Heart left ventricle (tissue), 16 donors: ENCODE results near the gene CFTR. TPM values are rescaled to one million over a fixed set of nuclear protein-coding genes. Genes with fewer than 3 reads are reported as not detected.

Experiments
- ATAC-seq, 4 donors: fragments of 200-7000 bp; cut with Tn5 transposase; one replicate each; pipeline ENCODE4 v1.9.1; 2020 to 2022; ENCODE audit warnings: moderate library complexity in 4 of 4, mild to moderate bottlenecking in 3 of 4, moderate number of reproducible peaks in 1 of 4
- DNase-seq, 5 donors: peaks; one replicate each; pipeline ENCODE4 v3.0.0-alpha.2; 2020
- H3K27ac ChIP-seq, 12 donors: fragments of 200-600 bp; sonication (generic) in 4 of 12; one replicate each; pipeline versions ENCODE4 v1.5.0 to v1.8.0; 2016 to 2022; ENCODE audit warnings: mild to moderate bottlenecking in 2 of 12
- H3K27me3 ChIP-seq, 9 donors: fragments of 200-600 bp; sonication (generic) in 2 of 9; one replicate each; pipeline versions ENCODE4 v1.5.1 to v1.8.0; 2016 to 2022; ENCODE audit warnings: mild to moderate bottlenecking in 3 of 9
- H3K36me3 ChIP-seq, 9 donors: fragments of 200-600 bp; sonication (generic) in 2 of 9; one replicate each; pipeline versions ENCODE4 v1.5.0 to v1.8.0; 2018 to 2022; ENCODE audit warnings: mild to moderate bottlenecking in 2 of 9
- H3K4me1 ChIP-seq, 12 donors: fragments of 200-600 bp; sonication (generic) in 4 of 12; one replicate each; pipeline versions ENCODE4 v1.5.0 to v1.8.0; 2016 to 2022; ENCODE audit warnings: mild to moderate bottlenecking in 3 of 12
- H3K4me3 ChIP-seq, 12 donors: fragments of 200-600 bp; sonication (generic) in 4 of 12; one replicate each; pipeline versions ENCODE4 v1.5.0 to v1.8.0; 2017 to 2022; ENCODE audit warnings: mild to moderate bottlenecking in 9 of 12, moderate library complexity in 4 of 12
- H3K9me3 ChIP-seq, 12 donors: fragments of 200-600 bp; sonication (generic) in 4 of 12; one replicate each; pipeline versions ENCODE4 v1.5.0 to v1.8.0; 2016 to 2022; ENCODE audit warnings: mild to moderate bottlenecking in 1 of 12
- CTCF ChIP-seq, 12 donors: fragments of 200-600 bp; sonication (generic) in 4 of 12; IDR thresholded peaks; one replicate each; pipeline versions ENCODE4 v1.5.0 to v1.8.0; 2018 to 2022; ENCODE audit warnings: antibody characterized with exemption in 12 of 12, mild to moderate bottlenecking in 5 of 12
- POLR2A ChIP-seq, 2 donors: fragments of 450-650 bp; IDR thresholded peaks; one replicate each; pipeline ENCODE4 v1.6.1; 2017; ENCODE audit warnings: antibody characterized with exemption in 2 of 2, mild to moderate bottlenecking in 2 of 2, moderate library complexity in 2 of 2
- WGBS, 4 donors: extraction: QIAGEN DNeasy Blood & Tissue Kit in 2 of 4; methylation state at CpG; one replicate each; pipeline versions ENCODE4 v1.1.5 to v1.1.7; 2013 to 2018; 5-methylcytosine and 5-hydroxymethylcytosine counted together
- intact Hi-C, 10 donors: fragments of 100-400 bp; cut with DNase I; formaldehyde crosslinking; loops; one replicate each; pipeline versions ENCODE4 v1.11.1 to v1.14.2; 2022
- polyA plus RNA-seq, 2 donors: library from polyadenylated mRNA; stranded (reverse); fragments of 200-250 nt; gene quantifications; one replicate each; pipeline ENCODE4 v1.2.3, GENCODE V29; 2013
- total RNA-seq, 9 donors: library from RNA; depleted of rRNA in 2 of 9; stranded (reverse); fragments of >200 nt in 2 of 9; fragmentation: NEBNext Ultra II Directional in 3 of 9; extraction: Animal tissue kit (Norgen Biotek cat#: 25700) in 3 of 9; gene quantifications; one replicate each; pipeline versions ENCODE4 v1.1.0 to v1.2.4, GENCODE V29; 2016 to 2023
- donor health status: ischemic (EF 13 %, LVEDD 7.1; RV severe dilation, severe dysfunction).
- donor health status: healthy with polysubstance abuse.
- donor health status: DM: no; HTN: yes; CAD: no.
- donor health status: DM: no; HTN: no; CAD: no.
- donor health status: ischemic (EF 25% LVEDD 6.9; RV normal size, moderate dysfunction).
- donor health status: ischemic (EF 25% LVEDD 5.7; RV mildly dilated, moderate dysfunction).
- donor health status: healthy.
- donor health status: DM: yes; HTN: yes; CAD: no.
- donor health status: ischemic (EF 35%, LVEDD 5.7; RV mildly dilated, moderate dysfunction).
- donor health status: nonischemic (EF 11% LVEDD 7.7; RV severe dilation, severe dysfunction).
- donor health status: DM: yes; HTN: yes; CAD: no.
- donor health status: PGD.
- donor health status: ischemic (EF 29% LVEDD 5.4; RV normal size, mild dysfunction).
- donor health status: nonischemic (EF 23%, LVEDD 6.1; RV moderate dilation, normal function).

The CFTR gene
- total and polyA plus RNA-seq, 11 donors = 0.04 to 1.3 (median 0.25) TPM

GRCh38 chr7:117656806-117657205, 177.0 kb downstream of the CFTR start:
- 71 to 84% (median 80%) methylated on average over 2 of the region's 2 CpGs for WGBS, 4 donors
- Histone ChIP-seq H3K27ac (no peak overlapping the region), H3K27me3 (no peaks in the 10 kb centered on the region), H3K36me3 (no peaks in the 10 kb centered on the region), H3K4me3 (no peak overlapping the region), H3K9me3 (no peaks in the 10 kb centered on the region), H3K4me1 (no peaks in the 10 kb centered on the region)
- intact Hi-C loops = no loop called here
- no peak for DNase-seq
- no peak for ATAC-seq
- TF ChIP-seq CTCF (IDR thresholded peaks at IDR 0.05) = no peak
- no peak for TF ChIP-seq POLR2A (IDR thresholded peaks at IDR 0.05)

GRCh38 chr7:117659531-117660011, 179.7 kb downstream of the CFTR start:
- H3K36me3 ChIP-seq = no peaks in the 10 kb centered on the region
- no peak for DNase-seq
- H3K27me3 ChIP-seq = no peaks in the 10 kb centered on the region
- no peaks in the 10 kb centered on the region for H3K9me3 ChIP-seq
- intact Hi-C loops = no loop called here
- no peaks in the 10 kb centered on the region for H3K4me1 ChIP-seq
- no peak overlapping the region for H3K27ac ChIP-seq
- TF ChIP-seq POLR2A (IDR thresholded peaks at IDR 0.05) (no peak), CTCF (IDR thresholded peaks at IDR 0.05) (no peak)
- no peak overlapping the region for H3K4me3 ChIP-seq
- ATAC-seq = no peak

GRCh38 chr7:117661328-117661727, 181.5 kb downstream of the CFTR start:
- 63 to 80% (median 76%) methylated on average over 2 of the region's 2 CpGs for WGBS, 4 donors

GRCh38 chr7:117664047-117664446, 184.2 kb downstream of the CFTR start:
- DNase-seq = no peak
- Histone ChIP-seq H3K36me3 (no peaks in the 10 kb centered on the region), H3K9me3 (no peaks in the 10 kb centered on the region), H3K27ac (no peak overlapping the region), H3K27me3 (no peaks in the 10 kb centered on the region), H3K4me1 (no peaks in the 10 kb centered on the region), H3K4me3 (no peak overlapping the region)
- intact Hi-C loops = no loop called here
- WGBS, 4 donors = 79 to 92% (median 90%) methylated on average over 3 of the region's 3 CpGs
- TF ChIP-seq CTCF (IDR thresholded peaks at IDR 0.05) = no peak
- TF ChIP-seq POLR2A (IDR thresholded peaks at IDR 0.05) = no peak
- ATAC-seq = no peak

More at GRCh38 chr7:117661328-117661727, 181.5 kb downstream of the CFTR start:
- H3K9me3 ChIP-seq = no peaks in the 10 kb centered on the region
- no peak for ATAC-seq
- H3K4me3 ChIP-seq = no peak overlapping the region
- no peak for DNase-seq
- no peaks in the 10 kb centered on the region for H3K36me3 ChIP-seq
- no peak overlapping the region for H3K27ac ChIP-seq
- no peaks in the 10 kb centered on the region for H3K27me3 ChIP-seq
- intact Hi-C loops = no loop called here
- TF ChIP-seq POLR2A (IDR thresholded peaks at IDR 0.05) (no peak), CTCF (IDR thresholded peaks at IDR 0.05) (no peak)
- no peaks in the 10 kb centered on the region for H3K4me1 ChIP-seq
